ENCODE results near the gene TSPAN18.

Gene TSPAN18

GRCh38 chr11:44738791-44739190 is 12.0 kb downstream of the TSPAN18 start:
- no peak for DNase-seq

- DNase-seq: no peak
Measured at GRCh38 chr11:44740967-44741366, 14.2 kb downstream of the TSPAN18 start.

GRCh38 chr11:44741976-44742375 is 15.2 kb downstream of the TSPAN18 start:
- no peak for DNase-seq

DNA sequence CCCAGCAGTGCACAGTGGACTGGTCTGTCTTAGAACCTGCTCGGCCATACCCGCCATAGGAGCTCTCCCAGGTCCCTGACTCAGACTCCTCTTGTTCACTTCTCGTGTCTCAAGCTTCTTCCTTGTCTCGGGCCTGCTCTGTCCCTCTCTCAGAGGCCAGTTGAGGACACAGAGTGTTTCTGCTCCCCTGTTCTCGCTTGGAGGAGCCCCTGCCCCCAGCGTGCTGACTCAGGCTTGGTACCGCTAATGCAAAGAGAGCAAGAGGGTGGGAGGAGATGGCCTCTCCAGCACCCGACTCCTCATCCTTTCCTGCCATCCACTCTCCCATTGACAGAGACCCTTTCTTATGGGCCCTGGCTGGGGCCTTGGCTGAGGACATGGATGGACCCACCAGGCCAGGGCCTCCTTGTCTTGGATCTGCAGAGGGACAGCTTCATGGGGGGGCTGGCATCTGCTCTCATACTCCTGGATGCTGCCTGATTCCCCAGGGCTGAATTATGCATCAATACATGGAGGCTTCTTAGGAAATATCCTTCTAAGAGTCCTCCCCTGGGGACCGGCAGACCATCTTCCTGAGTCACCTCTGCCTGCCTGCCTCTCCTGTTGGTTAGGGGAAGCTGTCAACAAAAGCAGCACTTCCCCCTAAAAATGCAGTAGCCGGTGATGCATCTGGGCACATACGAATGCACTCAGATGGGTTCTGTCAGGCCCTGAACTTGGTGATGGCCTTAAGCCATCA is 15.9 kb downstream of the TSPAN18 start:
- no peak for DNase-seq

DNA sequence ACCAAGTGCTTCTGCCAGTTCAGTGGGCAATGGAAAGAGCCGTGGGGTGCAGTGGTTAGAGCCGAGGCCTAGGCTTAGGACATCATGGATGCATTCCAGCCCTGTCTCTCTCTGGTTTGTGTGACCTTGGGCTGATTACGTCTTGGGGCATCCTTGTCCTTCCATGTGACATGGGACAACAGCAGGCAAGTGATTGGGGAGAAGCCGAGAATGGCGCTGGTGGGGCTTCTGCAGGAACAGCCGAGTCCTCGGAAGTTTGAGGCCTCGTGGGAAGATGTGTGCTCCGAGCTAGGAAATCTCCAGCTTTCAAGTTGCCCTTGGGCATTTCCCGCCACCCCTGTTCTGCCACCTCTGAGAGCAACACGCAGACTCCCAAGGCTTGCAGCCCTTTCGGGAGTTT is 16.6 kb downstream of the TSPAN18 start:
- DNase-seq: no peak

DNA sequence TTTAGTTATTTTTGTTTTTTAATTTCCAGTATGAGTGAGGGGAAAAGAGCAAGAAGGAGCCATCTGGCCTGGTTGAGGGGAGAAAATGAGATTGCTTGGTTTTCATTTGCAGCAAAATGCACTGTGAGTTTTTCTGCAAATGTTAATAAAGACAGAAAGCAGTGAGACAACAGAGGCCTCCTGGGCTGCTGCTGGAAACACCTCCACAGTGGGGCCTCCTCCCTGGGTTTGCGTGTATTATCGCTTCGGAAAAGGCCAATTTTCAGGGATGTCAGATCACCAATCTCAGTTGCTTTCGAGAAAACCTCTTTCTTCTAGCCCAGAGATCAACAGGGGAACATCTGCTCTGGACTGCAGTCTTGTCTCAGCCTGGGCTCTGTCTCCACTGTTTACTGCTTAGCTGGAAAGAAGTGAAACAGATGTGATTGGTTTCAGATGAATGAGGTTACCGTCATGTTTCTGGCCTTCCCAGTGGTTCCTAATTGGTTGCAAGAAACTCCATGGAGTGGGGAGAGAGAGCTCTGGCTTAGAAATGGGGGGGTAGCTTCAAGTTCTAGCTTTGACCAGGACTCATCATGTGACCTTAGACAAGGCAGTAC is 17.3 kb downstream of the TSPAN18 start:
- no peak for DNase-seq

GRCh38 chr11:44746894-44747293 is 20.1 kb downstream of the TSPAN18 start:
- no peak for DNase-seq

DNA sequence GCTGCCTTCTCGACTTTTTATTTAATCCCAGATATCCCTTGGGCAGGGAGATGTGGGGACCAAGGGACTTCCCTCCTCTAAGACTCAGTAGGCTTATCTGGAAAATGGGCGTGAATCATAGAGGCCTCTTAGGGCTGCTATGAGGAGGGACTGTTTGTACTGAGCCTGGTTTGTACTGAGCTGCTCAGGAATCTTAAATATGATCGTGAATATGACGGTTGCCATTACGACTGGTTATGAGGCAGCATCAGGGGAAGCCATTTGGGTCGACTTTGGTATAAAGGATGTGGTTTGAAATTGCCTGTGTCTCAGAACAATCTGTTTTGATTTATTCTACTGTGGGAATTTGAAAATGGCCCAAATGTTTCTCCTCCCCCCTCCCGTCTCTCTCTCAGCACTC is 20.6 kb downstream of the TSPAN18 start:
- no peak for DNase-seq

- DNase-seq: no peak
Measured at GRCh38 chr11:44747836-44748235, 21.1 kb downstream of the TSPAN18 start.

GRCh38 chr11:44748606-44749005 is 21.8 kb downstream of the TSPAN18 start:
- no peak for DNase-seq

GRCh38 chr11:44749189-44749588 is 22.4 kb downstream of the TSPAN18 start:
- no peak for DNase-seq

DNA sequence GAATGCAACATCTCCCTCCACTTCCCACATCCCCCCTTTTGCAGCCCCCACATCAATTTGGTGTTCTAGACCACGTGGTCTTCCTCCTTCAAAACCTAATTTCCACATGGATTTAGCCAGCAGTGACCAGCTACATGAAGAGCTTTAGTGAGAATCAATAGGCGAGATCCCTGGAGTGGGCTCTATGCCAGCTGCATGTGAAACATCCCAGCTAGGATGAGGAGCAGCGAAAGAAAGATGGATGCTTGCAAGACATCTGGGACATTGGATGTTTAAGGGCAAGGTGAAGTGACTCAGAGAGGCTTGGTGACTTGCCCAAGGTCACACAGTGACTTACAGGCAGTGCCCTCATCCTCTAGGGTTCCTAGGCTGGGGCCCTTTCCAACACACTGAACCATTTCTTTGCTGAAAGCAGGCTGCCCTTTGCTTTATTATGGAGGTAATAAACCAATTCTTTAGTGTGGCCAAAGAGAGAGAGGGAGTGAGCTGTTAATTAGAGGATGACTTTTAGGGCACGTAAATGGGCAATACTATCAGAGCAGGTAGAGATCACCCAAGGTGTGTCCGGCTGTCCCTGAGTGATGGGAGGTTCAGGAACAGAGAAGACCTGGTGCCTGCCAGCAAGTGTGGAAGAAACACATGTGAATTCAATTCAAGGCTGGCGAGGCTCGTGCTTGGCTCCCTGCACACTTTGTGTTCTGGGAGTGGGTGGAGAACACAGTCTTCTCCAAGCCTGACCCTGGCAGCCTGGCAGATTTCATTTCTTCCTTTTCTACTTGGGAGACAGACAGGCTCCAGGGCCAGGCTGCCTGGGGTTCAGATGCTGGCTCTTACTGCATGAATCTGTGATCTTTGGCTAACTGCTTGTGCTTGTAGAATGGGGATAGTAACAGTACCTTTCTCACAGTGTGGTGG is 24.0 kb downstream of the TSPAN18 start:
- no peak for DNase-seq

DNA sequence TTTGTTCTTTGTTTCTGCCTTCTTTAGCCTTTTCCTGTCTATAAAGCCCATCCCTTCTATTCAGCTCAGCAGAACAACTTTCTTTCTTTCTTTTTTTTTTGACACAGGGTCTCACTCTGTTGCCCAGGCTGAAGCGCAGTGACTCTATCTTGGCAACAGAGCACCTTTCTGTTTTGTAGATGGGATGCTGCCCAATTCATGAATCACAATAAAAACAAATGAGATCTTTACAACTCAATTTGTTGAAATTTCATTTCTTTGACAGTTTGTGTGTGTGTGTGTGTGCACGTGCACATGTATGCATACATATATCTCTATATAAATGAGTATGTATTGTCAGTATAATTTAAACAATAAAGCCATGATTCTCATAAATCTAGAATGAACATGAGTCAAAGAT is 25.5 kb downstream of the TSPAN18 start:
- no peak for DNase-seq

DNA sequence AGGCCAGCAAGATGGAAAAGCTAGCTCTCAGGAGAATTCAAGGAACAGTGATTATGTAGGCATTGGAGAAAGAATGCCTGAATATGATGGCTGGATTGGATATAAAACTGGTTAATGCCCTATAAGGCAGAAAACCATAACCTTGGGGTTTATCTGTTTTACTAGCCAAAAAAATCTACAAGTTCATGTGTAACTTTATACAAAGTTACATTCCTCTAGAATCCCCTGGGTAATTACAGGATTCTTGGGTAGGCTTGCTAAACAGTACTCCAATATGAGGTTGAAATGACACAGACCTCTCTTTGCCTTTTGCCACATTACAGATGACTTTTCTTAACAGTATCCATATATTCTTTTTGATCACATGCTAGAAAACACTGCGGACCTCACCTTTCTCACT is 26.0 kb downstream of the TSPAN18 start:
- no peak for DNase-seq

DNA sequence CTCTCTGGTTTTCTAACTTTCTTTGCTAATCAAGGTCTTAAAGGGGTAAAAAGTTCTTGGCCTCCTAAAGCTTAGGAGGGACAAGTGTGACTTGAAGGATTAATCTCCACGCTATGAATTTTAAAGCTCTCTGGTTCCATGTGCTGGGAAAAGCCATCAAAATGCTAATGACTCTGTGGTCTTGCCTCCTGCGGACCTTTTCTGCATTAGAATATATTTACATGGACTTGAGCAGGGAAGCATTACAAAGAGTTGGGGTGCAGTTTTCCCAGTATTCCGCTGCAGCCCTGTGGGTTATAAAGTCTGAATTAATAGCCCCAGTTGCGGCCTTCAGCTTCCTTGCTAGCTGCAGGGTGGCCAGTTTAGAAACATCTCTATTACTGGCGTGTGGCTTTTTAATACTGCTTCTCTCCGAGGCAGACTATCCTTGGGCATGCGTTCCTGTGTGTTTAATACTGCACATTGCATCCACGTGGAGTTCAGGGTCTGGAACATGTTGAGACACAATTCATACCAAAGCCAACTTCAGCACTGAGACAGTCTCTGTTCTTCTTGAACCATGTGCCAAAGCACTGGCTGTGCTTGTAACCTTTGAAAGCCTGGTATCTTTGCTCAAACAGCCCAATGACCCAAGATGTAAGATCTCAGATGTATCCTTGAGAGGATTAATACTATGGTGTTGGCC is 27.3 kb downstream of the TSPAN18 start:
- no peak for DNase-seq

DNA sequence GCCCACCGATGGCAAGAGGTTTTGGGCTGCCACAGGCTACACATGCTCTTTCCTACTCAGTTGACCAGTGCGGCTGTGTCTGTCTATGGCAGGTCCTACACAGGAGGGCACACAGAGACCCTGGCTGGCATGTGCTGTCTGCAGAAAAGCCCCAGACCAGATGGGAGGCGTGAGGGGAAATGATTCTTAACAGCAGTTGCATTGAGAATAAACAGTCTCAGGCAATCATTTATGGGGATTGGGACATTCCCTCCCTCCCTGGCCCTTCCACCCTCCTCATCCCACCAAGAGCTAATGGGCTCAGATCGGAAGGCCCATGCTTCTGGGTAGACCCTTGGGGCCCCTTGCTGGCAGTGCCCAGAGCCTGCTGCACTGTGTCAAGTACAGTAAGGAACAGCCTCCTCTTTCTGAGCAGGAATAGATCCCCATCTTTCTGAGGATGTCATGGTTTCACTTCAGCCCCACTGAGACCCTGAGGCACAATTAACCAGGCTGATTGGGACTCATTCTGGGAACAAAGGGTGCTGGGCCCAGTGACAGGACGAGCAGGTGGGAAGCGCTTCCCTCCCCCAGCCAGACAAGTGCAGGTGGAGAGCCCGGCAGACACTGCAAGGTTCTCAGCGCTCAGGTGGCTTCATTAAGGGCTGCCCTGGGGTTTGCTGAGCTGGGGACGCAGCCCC is 28.3 kb downstream of the TSPAN18 start:
- DNase-seq: no peak

GRCh38 chr11:44755556-44756523 is 29.1 kb downstream of the TSPAN18 start:
- DNase-seq: no peak

DNA sequence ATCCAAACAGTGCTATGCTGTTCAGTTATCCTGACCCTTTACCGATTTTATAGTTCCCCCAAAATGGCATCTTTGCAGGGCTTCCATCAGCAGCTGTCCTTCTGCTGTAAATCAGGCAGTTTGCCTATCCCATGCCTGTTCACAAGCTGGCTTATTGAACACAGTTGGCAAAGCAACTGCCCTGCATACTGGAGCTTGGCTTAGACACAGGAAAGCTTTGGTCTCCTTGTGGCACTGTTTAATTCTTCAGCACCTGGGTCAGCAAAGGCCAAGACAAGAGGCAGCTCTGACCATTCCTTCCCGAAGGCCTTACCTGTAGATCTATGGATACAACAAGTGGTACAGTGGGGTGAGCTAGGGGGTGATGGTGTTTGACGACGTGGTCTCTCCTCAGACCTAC is 32.2 kb downstream of the TSPAN18 start:
- no peak for DNase-seq

GRCh38 chr11:44759743-44760476 is 33.1 kb downstream of the TSPAN18 start:
- no peak for DNase-seq

DNA sequence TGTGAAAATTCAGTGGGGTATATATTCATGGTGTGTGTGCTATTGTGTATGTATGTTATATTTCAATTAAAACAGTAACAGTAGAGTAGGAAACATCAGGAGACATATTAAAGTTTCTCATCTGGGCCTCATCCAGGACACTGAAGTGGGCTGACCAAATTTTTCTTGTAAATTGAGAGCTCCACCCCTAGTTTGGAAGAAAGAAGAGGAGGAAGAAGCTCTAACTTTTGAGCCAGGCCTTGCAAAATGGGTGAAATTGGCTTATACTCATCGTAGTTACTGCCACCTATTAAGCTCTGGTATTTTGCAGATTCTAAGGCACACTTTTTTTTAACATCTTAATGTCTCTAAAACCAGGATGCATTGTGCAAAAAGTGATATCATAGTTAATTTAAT is 33.7 kb downstream of the TSPAN18 start:
- DNase-seq: no peak
